ENCODE data around the gene TEP1.

TEP1 gene

GRCh38 chr14:20383032-20383431, 30.3 kb downstream of the TEP1 start:
- Histone ChIP-seq H3K27ac (ENCODE audit: low read depth, low read length) (no peak overlapping the region), H4K8ac (ENCODE audit: low read depth, low read length) (no peak overlapping the region), H3K9me3 (ENCODE audit: insufficient read depth, low read depth, low read length) (peaks cover 2% of the 10 kb centered on the region), H2BK5ac (ENCODE audit: low read depth, low read length, poor library complexity) (no peak overlapping the region), H4K12ac (ENCODE audit: low read depth, low read length) (no peak overlapping the region), H3K79me2 (ENCODE audit: control insufficient read depth, insufficient read depth, low read length, poor library complexity) (no peaks in the 10 kb centered on the region), H3K27me3 (ENCODE audit: insufficient read depth, low read length) (no peaks in the 10 kb centered on the region), H2AFZ (ENCODE audit: insufficient read depth, low read length, poor library complexity) (no peak overlapping the region), H3K4me1 (ENCODE audit: control insufficient read depth in 1 of 2, insufficient read depth in 2 of 2, low read length in 2 of 2) (no peaks in the 10 kb centered on the region), H3K23ac (ENCODE audit: low read length) (no peak overlapping the region), H3K36me3 (ENCODE audit: control insufficient read depth in 1 of 2, insufficient read depth in 2 of 2, low read length in 2 of 2) (peaks cover 78 to 85% of the 10 kb centered on the region in 2 experiments), H4K91ac (ENCODE audit: low read depth, low read length) (no peak overlapping the region), H3K9ac (ENCODE audit: low read length) (no peak overlapping the region), H2BK120ac (ENCODE audit: insufficient read depth, low read length, poor library complexity) (no peak overlapping the region), H2AK5ac (ENCODE audit: low read length) (no peak overlapping the region), H3K4me3 (ENCODE audit: low read depth, low read length) (no peak overlapping the region), H3K4me2 (ENCODE audit: low read length) (no peak overlapping the region), H3K18ac (ENCODE audit: low read length) (no peak overlapping the region), H3K79me1 (ENCODE audit: low read length) (no peaks in the 10 kb centered on the region), H3K14ac (ENCODE audit: low read length) (no peak overlapping the region), H3K4ac (ENCODE audit: low read depth, low read length) (no peak overlapping the region), H2BK12ac (ENCODE audit: low read length) (no peak overlapping the region)
- no CpG with 5 or more reads among the region's 10 CpGs for WGBS (ENCODE audit: extremely low coverage, insufficient coverage, insufficient read length)
- DNase-seq, result no peak

- no peak overlapping the region for H3K23ac ChIP-seq (ENCODE audit: low read length)
- WGBS (ENCODE audit: extremely low coverage, insufficient coverage, insufficient read length), result 100% methylated on average over 1 of the region's 12 CpGs
These were observed 30.8 kb downstream of the TEP1 start for GRCh38 chr14:20382526-20382925.

GRCh38 chr14:20381341-20381740, 32.0 kb downstream of the TEP1 start:
- no peak overlapping the region for H2AFZ ChIP-seq (ENCODE audit: insufficient read depth, low read length, poor library complexity)
- H2BK5ac ChIP-seq (ENCODE audit: low read depth, low read length, poor library complexity), result no peak overlapping the region
- DNase-seq, result no peak
- no peaks in the 10 kb centered on the region for H3K79me2 ChIP-seq (ENCODE audit: control insufficient read depth, insufficient read depth, low read length, poor library complexity)
- no peak overlapping the region for H3K4ac ChIP-seq (ENCODE audit: low read depth, low read length)
- H3K27me3 ChIP-seq (ENCODE audit: insufficient read depth, low read length), result no peaks in the 10 kb centered on the region
- no peak overlapping the region for H3K18ac ChIP-seq (ENCODE audit: low read length)
- H3K4me3 ChIP-seq (ENCODE audit: low read depth, low read length), result no peak overlapping the region
- no peak overlapping the region for H4K91ac ChIP-seq (ENCODE audit: low read depth, low read length)
- no peak overlapping the region for H2BK120ac ChIP-seq (ENCODE audit: insufficient read depth, low read length, poor library complexity)
- no CpG with 5 or more reads among the region's 7 CpGs for WGBS (ENCODE audit: extremely low coverage, insufficient coverage, insufficient read length)
- no peak overlapping the region for H3K9ac ChIP-seq (ENCODE audit: low read length)
- no peaks in the 10 kb centered on the region for H3K79me1 ChIP-seq (ENCODE audit: low read length)
- no peak overlapping the region for H4K12ac ChIP-seq (ENCODE audit: low read depth, low read length)
- H3K4me2 ChIP-seq (ENCODE audit: low read length), result no peak overlapping the region
- peaks cover 78 to 88% of the 10 kb centered on the region in 2 experiments for H3K36me3 ChIP-seq (ENCODE audit: control insufficient read depth in 1 of 2, insufficient read depth in 2 of 2, low read length in 2 of 2)
- H3K27ac ChIP-seq (ENCODE audit: low read depth, low read length), result no peak overlapping the region
- peaks cover 2% of the 10 kb centered on the region for H3K9me3 ChIP-seq (ENCODE audit: insufficient read depth, low read depth, low read length)
- no peak overlapping the region for H3K14ac ChIP-seq (ENCODE audit: low read length)
- H3K4me1 ChIP-seq (ENCODE audit: control insufficient read depth in 1 of 2, insufficient read depth in 2 of 2, low read length in 2 of 2), result no peaks in the 10 kb centered on the region
- H3K23ac ChIP-seq (ENCODE audit: low read length), result no peak overlapping the region
- no peak overlapping the region for H2BK12ac ChIP-seq (ENCODE audit: low read length)
- H4K8ac ChIP-seq (ENCODE audit: low read depth, low read length), result no peak overlapping the region
- H2AK5ac ChIP-seq (ENCODE audit: low read length), result no peak overlapping the region

More at GRCh38 chr14:20382526-20382925, 30.8 kb downstream of the TEP1 start:
- H2BK5ac ChIP-seq (ENCODE audit: low read depth, low read length, poor library complexity), result no peak overlapping the region
- H3K4me3 ChIP-seq (ENCODE audit: low read depth, low read length), result no peak overlapping the region
- H4K12ac ChIP-seq (ENCODE audit: low read depth, low read length), result no peak overlapping the region
- H2AFZ ChIP-seq (ENCODE audit: insufficient read depth, low read length, poor library complexity), result no peak overlapping the region
- no peak overlapping the region for H2AK5ac ChIP-seq (ENCODE audit: low read length)
- H3K36me3 ChIP-seq (ENCODE audit: control insufficient read depth in 1 of 2, insufficient read depth in 2 of 2, low read length in 2 of 2), result peaks cover 78 to 85% of the 10 kb centered on the region in 2 experiments
- no peak overlapping the region for H3K4ac ChIP-seq (ENCODE audit: low read depth, low read length)
- no peak overlapping the region for H3K18ac ChIP-seq (ENCODE audit: low read length)
- H4K8ac ChIP-seq (ENCODE audit: low read depth, low read length), result no peak overlapping the region
- no peak for DNase-seq
- no peak overlapping the region for H2BK120ac ChIP-seq (ENCODE audit: insufficient read depth, low read length, poor library complexity)
- no peak overlapping the region for H3K27ac ChIP-seq (ENCODE audit: low read depth, low read length)
- no peaks in the 10 kb centered on the region for H3K79me2 ChIP-seq (ENCODE audit: control insufficient read depth, insufficient read depth, low read length, poor library complexity)
- H3K79me1 ChIP-seq (ENCODE audit: low read length), result no peaks in the 10 kb centered on the region
- no peak overlapping the region for H3K9ac ChIP-seq (ENCODE audit: low read length)
- no peak overlapping the region for H2BK12ac ChIP-seq (ENCODE audit: low read length)
- H3K4me2 ChIP-seq (ENCODE audit: low read length), result no peak overlapping the region
- peaks cover 2% of the 10 kb centered on the region for H3K9me3 ChIP-seq (ENCODE audit: insufficient read depth, low read depth, low read length)
- H4K91ac ChIP-seq (ENCODE audit: low read depth, low read length), result no peak overlapping the region
- no peak overlapping the region for H3K14ac ChIP-seq (ENCODE audit: low read length)
- H3K27me3 ChIP-seq (ENCODE audit: insufficient read depth, low read length), result no peaks in the 10 kb centered on the region
- no peaks in the 10 kb centered on the region for H3K4me1 ChIP-seq (ENCODE audit: control insufficient read depth in 1 of 2, insufficient read depth in 2 of 2, low read length in 2 of 2)

- no peak overlapping the region for H2BK12ac ChIP-seq (ENCODE audit: low read length)
- H3K23ac ChIP-seq (ENCODE audit: low read length), result no peak overlapping the region
- no peaks in the 10 kb centered on the region for H3K79me1 ChIP-seq (ENCODE audit: low read length)
- no peak overlapping the region for H2BK120ac ChIP-seq (ENCODE audit: insufficient read depth, low read length, poor library complexity)
- H4K8ac ChIP-seq (ENCODE audit: low read depth, low read length), result no peak overlapping the region
- no peak overlapping the region for H3K4me2 ChIP-seq (ENCODE audit: low read length)
- H2AFZ ChIP-seq (ENCODE audit: insufficient read depth, low read length, poor library complexity), result no peak overlapping the region
- H2BK5ac ChIP-seq (ENCODE audit: low read depth, low read length, poor library complexity), result no peak overlapping the region
- H3K4me3 ChIP-seq (ENCODE audit: low read depth, low read length), result no peak overlapping the region
- no peaks in the 10 kb centered on the region for H3K4me1 ChIP-seq (ENCODE audit: control insufficient read depth in 1 of 2, insufficient read depth in 2 of 2, low read length in 2 of 2)
- H3K14ac ChIP-seq (ENCODE audit: low read length), result no peak overlapping the region
- no peak overlapping the region for H2AK5ac ChIP-seq (ENCODE audit: low read length)
- H3K27ac ChIP-seq (ENCODE audit: low read depth, low read length), result no peak overlapping the region
- no peak overlapping the region for H3K9ac ChIP-seq (ENCODE audit: low read length)
- H3K9me3 ChIP-seq (ENCODE audit: insufficient read depth, low read depth, low read length), result peaks cover 2% of the 10 kb centered on the region
- H3K79me2 ChIP-seq (ENCODE audit: control insufficient read depth, insufficient read depth, low read length, poor library complexity), result no peaks in the 10 kb centered on the region
- DNase-seq, result no peak
- H3K36me3 ChIP-seq (ENCODE audit: control insufficient read depth in 1 of 2, insufficient read depth in 2 of 2, low read length in 2 of 2), result peaks cover 77 to 88% of the 10 kb centered on the region in 2 experiments
- WGBS (ENCODE audit: extremely low coverage, insufficient coverage, insufficient read length), result no CpG with 5 or more reads among the region's 6 CpGs
- H4K12ac ChIP-seq (ENCODE audit: low read depth, low read length), result no peak overlapping the region
- H3K18ac ChIP-seq (ENCODE audit: low read length), result no peak overlapping the region
- H3K4ac ChIP-seq (ENCODE audit: low read depth, low read length), result no peak overlapping the region
- no peak overlapping the region for H4K91ac ChIP-seq (ENCODE audit: low read depth, low read length)
- H3K27me3 ChIP-seq (ENCODE audit: insufficient read depth, low read length), result no peaks in the 10 kb centered on the region
These were observed 32.6 kb downstream of the TEP1 start for GRCh38 chr14:20380681-20381080.
